Activated CD4-positive, alpha-beta T cell treated with anti-CD3 and anti-CD28 coated beads, Interleukin-2, amount 50 U/mL, for 4 hours (primary cell): ENCODE results near the gene GRK2.
A peak's percentile ranks its signal among the peaks of the same experiment; 100 is the strongest.
"Not testable (repeated sequence)": the region's sequence is repeated elsewhere in the genome, so short reads cannot be mapped to it uniquely, and the experiment has no call there.

Experiments used
- DNase-seq, 2 experiments: peaks; one replicate each; pipeline ENCODE4 v3.0.0-alpha.2; 2020

Gene GRK2

DNA sequence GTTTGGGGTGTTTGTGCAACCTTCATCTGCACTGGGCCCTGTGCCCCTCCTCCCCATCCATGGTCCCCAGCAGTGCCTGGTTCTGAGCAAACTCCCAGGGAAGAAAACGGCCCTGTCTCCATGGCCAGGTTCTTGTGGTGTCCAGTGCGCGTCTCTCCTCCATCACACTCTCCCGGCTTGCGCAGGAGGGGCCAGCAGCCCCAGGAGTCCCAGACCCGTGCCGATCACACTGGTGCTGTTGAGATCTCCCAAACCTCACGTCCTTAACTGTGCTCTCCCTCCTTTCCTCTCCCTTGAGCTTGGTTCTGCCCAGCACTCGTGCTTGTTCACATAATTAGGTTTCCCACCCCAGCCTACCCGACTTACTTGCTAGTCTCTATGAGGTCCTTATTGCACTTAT, 10.9 kb upstream of the GRK2 start:
- DNase-seq = no peak

DNA sequence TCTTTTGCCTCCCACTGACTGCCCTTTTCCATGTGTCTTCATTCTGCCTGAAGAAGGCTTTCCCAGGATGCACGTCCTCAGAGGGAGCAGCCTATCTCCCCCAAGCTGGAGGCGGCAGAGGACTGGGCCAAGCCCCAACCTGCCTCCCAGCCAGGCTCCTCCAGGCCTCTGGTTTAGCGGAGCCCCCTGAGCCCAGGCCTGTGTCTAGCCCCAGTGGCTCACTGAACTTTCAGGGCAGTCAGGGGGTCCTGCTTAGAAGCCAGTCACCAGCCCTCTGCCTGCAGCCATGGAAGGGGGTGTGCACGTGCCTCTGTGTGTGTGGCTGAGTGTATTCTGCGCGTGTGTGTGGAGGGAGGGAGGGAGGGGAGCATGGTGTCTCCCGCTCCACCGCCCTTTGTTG, 10.4 kb upstream of the GRK2 start:
- no peak for DNase-seq

DNA sequence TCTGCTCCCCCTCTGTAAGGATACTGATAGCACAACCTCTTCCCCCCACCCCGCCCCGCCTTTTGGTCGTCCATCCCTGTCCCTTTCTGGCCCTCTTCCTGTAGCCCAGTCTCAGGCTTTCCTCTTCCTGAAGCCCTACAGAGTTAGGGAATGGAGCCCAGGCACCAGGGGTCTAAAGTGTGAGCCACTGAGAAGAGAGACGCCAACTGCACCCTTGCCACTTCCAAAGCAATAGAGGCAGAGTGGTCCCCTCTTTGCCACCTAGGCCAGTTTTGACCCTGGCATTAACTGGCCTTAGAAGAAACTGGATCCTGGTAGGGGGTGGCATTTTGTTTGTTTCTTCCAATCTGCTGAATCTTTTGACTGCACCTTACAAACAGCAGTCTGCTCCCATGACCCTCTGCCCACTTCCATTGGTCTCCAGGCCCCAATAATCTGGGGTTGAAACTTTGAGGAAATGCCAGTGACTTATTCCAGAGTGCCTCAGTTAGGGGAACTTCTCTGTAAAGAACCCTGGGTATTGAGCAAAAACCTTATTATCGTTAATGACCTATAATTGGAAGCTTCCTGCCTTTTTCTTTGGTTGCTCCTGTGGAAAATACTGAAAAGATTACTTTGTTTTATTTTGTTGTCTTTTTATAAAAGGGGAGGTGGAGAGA, 9.7 kb upstream of the GRK2 start:
- DNase-seq = no peak

GRCh38 chr11:67260406-67260805, 5.9 kb upstream of the GRK2 start:
- DNase-seq = no peak

- DNase-seq = not testable (repeated sequence)
Observed at GRCh38 chr11:67260885-67261639, 5.2 kb upstream of the GRK2 start.

GRCh38 chr11:67261640-67261945, 4.7 kb upstream of the GRK2 start:
- no peak for DNase-seq

- DNase-seq = no peak
Observed at GRCh38 chr11:67261946-67262681, 4.2 kb upstream of the GRK2 start.

- DNase-seq = peak; percentile 58 to 66
Observed at GRCh38 chr11:67262731-67263675, 3.3 kb upstream of the GRK2 start.

DNA sequence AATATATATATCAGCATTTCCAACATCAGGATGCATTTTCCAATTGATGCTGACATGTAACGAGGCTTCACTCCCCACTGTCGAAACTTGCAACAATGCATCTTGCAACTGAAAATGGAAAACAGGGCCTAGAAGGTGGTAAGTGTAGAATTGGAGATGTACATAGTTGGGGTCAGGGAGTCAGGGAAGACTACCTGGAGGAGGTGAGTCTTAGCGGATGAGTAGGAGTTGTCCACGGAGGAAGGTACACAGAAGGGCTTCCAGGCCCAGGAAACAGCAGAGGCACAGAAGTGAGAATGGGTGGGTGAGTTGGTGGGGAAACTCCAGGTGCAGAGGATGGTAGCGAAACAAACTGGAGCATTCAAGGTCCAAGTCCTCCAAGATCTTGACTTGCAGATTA, 2.0 kb upstream of the GRK2 start:
- no peak for DNase-seq

- no peak for DNase-seq
Observed at GRCh38 chr11:67264877-67265632, 1.2 kb upstream of the GRK2 start.

DNA sequence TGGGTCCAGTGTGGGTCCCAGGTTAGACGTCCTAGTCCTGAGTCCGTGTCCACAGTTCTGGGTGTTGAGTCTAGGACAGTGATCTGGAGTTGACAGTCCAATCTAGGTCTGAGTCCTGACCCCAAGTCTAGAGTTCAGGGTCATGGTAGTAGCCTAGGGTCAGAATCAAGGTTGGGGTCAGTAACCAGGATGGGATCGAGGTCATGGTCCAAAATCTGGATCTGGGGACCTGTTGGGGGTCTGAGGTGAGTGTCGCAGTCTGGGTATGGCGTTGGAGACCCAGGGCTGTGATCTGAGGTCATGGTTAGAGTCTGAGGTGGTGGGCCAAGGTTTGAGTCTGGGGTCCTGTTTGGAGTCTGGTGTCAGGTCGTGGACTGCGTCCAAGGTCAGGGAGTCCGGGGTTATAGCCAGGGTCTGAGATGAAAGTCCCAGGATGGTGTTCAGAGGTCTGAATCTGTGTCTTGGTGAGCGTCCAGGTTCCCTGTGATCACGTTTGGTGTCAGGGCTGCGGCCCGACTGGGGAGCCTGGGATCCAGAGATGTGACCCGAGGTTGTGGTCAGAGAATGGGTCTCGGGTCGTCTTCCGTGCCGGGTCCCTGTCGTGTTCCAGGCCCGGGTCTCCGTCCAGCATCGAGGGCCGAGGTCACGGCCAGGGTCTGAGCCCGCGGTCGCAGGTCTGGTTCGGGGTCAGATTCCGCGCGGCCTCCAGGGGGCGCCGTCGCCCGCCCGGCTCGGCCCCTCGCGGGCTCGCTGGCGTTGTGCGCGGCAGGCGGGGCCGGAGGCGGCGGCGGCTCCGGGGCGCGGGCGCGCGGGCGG, 432 bp upstream of the GRK2 start:
- DNase-seq = peak; percentile 66 to 67

GRCh38 chr11:67267188-67268080, 1.2 kb downstream of the GRK2 start:
- DNase-seq = no peak

DNA sequence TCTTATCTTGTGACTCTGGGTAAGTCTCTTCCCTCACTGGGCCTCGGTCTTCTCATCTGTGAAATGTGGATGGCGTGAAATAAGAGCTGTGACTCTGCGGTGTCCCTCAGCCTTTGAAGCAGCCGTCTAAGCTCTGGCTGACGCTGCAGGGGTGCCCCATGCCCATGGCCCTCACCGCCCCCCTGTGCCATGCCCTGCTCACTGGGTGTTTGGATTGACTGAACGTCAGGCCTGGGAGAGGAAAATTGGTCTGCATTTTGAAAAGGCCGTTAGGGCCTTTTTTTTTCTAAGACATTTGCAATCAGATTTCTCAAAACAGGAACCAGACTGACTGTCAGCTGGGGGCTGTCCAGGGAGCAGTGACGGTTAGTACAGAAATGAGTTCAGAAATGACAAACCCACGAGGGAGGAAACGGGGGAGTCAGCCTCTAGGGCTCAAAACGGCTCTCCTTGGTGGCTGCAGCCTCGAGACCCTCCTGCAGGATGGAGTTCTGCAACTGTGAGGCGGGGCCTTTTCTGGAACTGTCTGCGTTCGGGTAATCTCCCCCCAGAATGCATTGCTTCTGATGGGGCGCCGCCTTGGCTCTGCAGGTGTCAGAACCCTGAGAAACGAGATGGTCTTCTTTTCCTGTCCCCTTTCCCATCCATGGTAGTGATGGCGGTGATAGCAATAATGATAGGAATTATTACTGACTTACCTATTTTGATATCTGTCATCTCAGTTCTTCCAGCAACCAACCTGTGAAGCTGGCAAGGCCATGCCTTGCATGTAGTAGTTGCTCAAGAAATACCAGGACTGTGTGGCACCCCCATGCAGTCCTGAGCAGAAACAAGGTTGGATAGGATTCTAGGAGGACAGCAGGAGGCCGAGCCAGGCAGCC, 2.0 kb downstream of the GRK2 start:
- no peak for DNase-seq

- DNase-seq = no peak
Observed at GRCh38 chr11:67268962-67269268, 2.6 kb downstream of the GRK2 start.

- no peak for DNase-seq
Observed at GRCh38 chr11:67269401-67270255, 3.4 kb downstream of the GRK2 start.

DNA sequence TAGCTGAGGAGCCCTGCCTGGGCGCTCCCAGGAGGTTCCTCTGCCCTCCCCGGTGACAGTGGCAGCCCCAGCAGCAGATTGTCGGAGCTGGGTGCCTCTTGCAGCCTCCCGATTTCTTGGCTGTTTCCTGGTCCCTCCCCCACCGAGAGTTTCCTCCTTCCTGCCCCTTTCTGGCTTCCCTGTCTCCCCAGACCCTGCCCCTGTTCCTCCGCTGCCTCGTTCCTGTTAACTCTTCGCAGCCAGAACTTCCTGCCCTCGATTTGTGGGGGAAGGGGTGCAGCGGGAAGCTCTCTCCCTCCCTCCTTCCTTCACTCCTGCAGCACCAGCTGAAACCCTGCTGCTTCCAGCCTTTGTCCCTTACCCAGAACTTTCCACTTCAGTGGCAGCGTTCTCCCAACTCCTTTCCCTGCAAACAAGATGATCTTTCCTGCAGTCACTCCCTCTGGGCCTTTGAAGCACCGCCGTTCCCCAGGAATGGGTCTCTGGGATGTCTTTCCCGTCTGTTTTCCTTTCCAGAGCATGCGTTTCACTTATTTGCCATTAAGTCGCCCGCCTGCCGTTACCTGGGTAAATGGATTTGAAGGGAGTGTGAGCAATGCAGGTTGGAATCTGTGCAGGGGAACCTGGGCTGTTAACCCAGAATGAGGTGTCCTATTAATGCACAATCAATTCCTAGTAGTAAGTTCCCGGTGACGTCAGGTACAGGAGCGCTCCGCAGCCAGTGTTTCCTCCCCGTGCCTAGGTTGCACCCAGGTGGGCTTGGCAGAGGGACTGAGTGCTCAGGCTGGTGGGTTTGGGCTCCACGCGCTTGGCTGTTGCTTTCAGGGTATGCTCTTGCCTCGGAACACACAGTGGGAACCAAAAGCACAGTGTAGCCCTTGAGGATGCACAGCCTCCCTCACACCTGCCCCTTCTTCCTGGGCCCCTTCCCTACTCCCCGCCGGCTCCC, 4.3 kb downstream of the GRK2 start:
- DNase-seq = no peak

- DNase-seq = no peak
Observed at GRCh38 chr11:67271205-67271540, 4.9 kb downstream of the GRK2 start.
